Ammon's horn (tissue), 1 donor: ENCODE measurements around the gene MTFR1L.

Source experiments
- DNase-seq: peaks from one replicate; pipeline ENCODE4 v3.0.0-alpha.2; 2016; ENCODE audit warnings: low spot score

Gene MTFR1L

GRCh38 chr1:25807480-25808390 is 12.0 kb upstream of the MTFR1L start:
- peak; percentile 66 for DNase-seq

GRCh38 chr1:25808481-25809244 is 11.1 kb upstream of the MTFR1L start:
- DNase-seq, result no peak

DNA sequence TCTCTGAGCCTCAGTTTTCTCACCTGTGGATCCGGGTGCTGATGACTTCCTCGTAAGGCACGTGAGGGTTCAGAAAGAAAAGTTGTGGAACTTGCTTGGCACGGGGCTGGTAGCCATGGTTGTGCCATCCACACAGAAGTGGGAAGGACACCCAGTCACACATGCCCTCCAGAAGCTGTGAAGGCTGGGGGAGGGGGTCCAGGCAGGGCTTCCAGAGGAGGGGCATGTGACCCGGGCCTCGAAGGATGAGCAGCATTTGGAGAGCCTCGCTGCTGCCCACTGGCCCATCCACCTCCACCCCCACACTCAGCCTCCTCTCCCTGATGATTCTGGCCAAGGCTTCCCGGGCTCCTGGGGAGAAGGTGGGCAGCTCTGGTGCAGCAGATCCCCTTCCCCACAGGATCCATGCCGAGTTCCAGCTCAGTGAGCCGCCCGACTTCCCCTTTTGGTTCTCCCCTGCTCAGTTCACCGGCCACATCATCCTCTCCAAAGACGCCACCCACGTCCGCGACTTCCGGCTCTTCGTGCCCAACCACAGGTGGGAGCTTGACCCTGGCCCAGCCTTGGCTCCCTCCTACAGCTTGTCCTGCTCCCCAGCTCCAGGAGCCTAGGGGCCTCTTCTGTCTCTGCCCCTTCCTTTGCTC is 10.3 kb upstream of the MTFR1L start:
- no peak for DNase-seq

DNA sequence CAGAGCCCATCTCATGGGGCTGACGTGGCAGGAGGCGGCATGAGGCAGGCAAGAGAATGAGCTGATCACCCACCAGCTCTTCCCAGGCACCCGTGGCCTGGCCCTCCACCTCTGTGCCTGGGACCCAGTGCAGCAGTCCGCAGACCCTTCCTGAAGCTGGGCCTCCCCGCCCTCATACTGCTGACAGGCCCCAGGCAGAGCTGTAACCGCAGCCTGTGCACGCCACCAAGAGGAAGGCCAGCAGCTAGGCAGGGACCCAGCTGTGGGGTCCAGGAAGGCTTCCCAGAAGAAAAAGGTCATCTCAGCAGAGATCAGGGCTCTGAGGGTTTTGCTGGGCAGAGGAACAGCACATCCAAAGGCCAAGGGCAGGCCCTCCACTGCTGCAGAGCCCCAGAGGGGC is 9.8 kb upstream of the MTFR1L start:
- DNase-seq, result no peak

GRCh38 chr1:25810341-25811299 is 9.1 kb upstream of the MTFR1L start:
- DNase-seq, result peak; percentile 76

DNA sequence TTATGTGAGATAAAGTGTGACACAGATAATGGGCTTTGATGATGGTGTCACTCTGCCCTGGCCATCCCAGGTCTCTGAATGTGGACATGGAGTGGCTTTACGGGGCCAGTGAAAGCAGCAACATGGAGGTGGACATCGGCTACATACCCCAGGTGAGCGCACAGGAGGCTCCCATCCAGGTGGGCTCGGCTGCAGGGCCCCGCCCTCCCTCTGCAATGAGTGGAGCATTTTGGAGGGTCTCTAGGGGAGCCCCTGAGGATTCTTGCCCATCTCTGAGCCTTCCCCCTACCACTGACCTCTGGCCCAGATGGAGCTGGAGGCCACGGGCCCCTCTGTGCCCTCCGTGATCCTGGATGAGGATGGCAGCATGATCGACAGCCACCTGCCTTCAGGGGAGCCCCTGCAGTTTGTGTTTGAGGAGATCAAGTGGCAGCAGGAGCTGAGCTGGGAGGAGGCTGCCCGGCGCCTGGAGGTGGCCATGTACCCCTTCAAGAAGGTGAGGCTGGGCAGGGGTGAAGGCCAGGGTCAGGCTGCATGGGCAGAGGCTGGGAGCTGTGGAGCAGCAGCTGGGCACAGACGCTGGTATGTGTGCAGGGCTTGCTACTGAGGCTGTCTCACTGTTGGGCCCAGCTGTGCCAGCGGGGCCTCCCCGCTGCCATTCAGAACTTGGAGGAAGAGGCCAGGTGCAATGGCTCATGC is 8.2 kb upstream of the MTFR1L start:
- DNase-seq, result no peak

- DNase-seq, result no peak
These were observed 6.6 kb upstream of the MTFR1L start for GRCh38 chr1:25813071-25813733.

GRCh38 chr1:25813734-25814471 is 5.9 kb upstream of the MTFR1L start:
- no peak for DNase-seq

- DNase-seq, result no peak
These were observed 5.1 kb upstream of the MTFR1L start for GRCh38 chr1:25814549-25815087.

- no peak for DNase-seq
These were observed 4.3 kb upstream of the MTFR1L start for GRCh38 chr1:25815208-25816111.

DNA sequence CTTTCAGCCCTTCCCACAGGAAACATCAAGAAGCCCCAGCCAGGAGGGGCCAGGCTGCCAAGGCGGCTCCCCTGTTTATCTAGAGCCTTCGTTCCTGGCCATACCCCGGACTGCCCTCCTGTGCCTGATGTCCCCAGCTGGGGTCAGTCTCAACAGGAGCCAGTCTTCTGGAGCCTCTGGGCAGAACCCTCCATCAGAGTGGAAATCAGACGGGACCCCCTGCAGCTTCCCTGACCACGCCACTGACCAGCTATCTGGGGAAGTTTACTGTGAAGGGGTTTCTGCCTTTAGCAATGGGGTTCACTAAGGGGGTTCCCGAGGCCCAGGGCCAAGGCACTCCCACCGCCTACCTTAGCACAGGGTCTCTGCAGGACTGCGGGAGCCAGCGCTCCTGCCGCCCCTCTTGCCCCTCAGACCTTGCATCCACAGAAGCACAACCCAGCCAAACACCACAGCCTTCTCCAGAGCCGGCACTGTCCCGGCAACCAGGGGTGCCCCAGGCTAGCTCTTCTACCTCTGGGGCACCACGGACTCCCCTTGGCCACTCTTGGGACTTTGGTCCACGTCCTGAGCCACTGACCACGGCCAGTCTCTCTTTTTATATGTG is 3.5 kb upstream of the MTFR1L start:
- no peak for DNase-seq

DNA sequence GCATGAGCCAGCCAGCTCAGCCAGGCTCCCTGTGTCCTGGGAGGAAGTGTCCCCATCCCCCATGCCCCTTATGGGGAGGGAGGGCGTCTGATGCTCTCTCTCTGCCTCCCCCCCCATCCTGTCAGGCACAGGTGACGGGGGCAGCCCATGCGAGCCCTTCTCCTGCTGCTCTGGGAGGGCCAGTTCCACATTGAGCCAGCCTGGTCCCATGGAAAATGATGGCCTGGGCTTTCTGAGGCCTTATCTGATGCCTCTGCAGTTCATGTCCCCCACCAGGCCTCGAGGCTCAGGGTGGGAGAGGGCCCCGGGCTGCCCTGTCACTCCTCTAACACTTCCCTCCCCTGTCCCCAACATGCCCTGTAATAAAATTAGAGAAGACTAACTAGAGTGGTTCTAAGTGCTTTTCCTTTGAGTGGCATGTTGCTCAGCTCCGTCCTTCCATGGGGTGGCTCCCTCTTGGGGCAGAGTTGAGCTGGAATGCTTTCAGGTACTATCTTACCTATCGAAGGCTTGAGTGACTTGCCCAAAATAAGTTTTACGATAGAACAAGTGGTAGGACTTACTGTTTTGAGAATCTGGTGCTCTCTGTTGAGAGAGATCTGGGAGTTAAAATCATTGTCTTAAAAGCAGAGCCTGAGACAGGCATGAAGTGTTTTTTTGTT is 1.8 kb upstream of the MTFR1L start:
- no peak for DNase-seq

- no peak for DNase-seq
These were observed 1.2 kb upstream of the MTFR1L start for GRCh38 chr1:25818569-25818968.

GRCh38 chr1:25820247-25821111 is 725 bp downstream of the MTFR1L start:
- no peak for DNase-seq

DNA sequence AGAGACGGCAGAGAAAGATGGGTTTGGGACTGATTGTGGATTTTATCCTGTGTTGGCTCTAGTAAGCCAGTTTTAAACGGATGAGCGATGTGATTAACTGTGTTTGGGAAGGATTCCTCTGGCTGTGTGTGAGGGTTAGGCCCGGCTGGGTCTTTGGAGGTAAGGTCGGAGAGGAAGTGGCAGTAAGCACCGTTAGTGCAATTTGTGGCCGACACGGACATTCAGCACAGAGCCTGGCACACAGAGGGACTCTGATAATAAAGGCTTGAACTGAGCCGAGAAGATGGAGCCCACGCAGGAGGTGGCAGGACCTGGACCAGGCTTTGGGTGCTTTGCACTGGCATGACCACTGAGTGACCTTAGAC is 1.3 kb downstream of the MTFR1L start:
- no peak for DNase-seq

DNA sequence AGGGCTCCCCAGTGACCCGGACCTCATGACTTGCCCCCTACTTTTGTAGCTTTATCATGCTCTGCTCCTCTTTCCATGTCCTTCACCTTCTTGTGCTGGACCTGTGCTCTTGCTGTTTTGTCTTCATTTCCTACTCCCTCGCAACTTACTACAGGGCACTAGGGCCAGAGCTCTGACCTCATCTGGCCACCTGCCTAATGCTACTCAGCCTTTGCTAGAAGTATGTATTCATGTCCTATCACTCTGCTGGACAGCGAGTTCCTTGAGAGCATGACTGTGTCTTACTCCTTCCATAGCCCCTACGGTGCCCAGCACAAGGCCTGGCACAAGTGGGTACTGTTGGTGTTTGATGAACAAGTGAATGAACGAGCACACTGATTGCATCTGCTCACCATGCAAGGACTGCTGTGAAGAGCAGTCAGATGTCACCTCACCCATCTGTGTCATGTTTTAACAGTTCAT is 1.9 kb downstream of the MTFR1L start:
- no peak for DNase-seq
